HG02870 (cell line): ENCODE data around the gene DQX1.
"Not testable (repeated sequence)": the region's sequence is repeated elsewhere in the genome, so short reads cannot be mapped to it uniquely, and the experiment has no call there.

ENCODE experiments used
- ATAC-seq: cut with Tn5 transposase; IDR thresholded peaks from one replicate; pipeline ENCODE4 v1.9.1; 2021; ENCODE audit warnings: mild to moderate bottlenecking, moderate library complexity; ENCODE audit not compliant: unreplicated experiment

The DQX1 gene

GRCh38 chr2:74497777-74498499 lies 28.1 kb downstream of the DQX1 start:
- peak; percentile 45 for ATAC-seq

DNA sequence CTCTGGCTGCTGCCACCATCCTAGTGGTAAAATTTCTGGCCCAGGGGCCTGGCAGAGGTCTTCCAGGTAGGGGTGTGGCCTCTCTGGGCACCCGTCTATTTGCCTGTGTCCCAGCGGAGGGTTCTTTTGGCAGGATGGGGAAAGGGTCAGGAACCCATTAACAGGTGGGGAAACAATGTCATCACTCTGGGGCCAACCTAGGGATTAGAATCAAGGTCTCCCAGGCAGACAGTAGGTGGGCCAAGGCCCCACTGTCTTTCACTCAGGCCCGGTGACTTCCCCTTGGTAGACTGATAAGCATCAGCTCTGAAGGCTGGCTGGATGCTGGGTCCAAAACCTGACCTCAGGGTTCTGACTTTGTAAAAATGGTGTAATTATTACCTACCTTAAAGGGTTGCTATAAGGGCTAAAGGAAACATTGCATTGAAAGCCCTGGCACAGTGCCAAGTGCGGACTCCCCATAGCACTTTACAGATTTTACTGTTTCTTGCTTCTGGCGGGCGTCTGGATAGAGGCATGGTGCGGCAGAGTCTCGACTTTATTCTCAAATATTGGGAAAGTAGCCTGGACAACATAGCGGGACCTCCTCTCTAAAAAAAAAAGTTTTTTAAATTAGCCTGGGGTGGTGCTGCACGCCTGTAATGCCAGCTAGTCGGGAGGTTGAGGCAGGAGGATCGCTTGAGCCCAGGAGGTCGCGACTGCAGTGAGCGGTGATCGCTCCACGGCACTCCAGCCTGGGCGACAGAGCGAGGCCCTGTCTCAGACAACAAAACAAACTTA lies 28.8 kb downstream of the DQX1 start:
- no peak for ATAC-seq

- no peak for ATAC-seq
These were observed 30.6 kb downstream of the DQX1 start for GRCh38 chr2:74495440-74495839.

- no peak for ATAC-seq
These were observed 32.5 kb downstream of the DQX1 start for GRCh38 chr2:74493546-74493945.

- no peak for ATAC-seq
These were observed 34.1 kb downstream of the DQX1 start for GRCh38 chr2:74491648-74492544.

- no peak for ATAC-seq
These were observed 36.1 kb downstream of the DQX1 start for GRCh38 chr2:74489906-74490305.

- ATAC-seq = no peak
These were observed 37.2 kb downstream of the DQX1 start for GRCh38 chr2:74488643-74489481.

- no peak for ATAC-seq
These were observed 39.9 kb downstream of the DQX1 start for GRCh38 chr2:74486141-74486540.

DNA sequence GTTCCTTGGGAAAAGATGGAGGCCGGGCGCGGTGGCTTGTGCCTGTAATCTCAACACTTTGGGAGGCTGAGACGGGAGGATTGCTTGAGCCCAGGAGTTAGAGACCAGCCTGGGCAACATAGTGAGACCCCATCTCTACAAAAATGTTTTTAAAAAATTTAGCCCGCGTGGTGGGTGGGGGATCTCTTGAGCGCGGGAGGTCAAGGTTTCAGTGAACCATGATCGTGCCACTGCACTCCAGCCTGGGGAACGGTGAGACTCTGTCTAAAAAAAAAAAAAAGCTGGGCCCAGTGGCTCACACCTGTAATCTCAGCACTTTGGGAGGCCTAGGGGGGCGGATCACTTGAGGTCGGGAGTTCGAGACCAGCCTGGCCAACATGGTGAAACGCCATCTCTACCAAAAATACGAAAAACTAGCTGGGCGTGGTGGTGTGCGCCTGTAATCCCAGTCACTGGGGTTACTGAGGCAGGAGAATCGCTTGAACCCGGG lies 42.3 kb downstream of the DQX1 start:
- ATAC-seq = not testable (repeated sequence)

GRCh38 chr2:74482801-74483674 lies 43.0 kb downstream of the DQX1 start, which contains the start of the genes CCDC142 and TTC31:
Gene CCDC142 (minus strand): TSS chr2:74482998. CDS start chr2:74482837, 161 bp downstream.
Gene TTC31 (plus strand): TSS chr2:74483081. CDS start chr2:74483096, 15 bp downstream.
- ATAC-seq = peak; percentile 90

DNA sequence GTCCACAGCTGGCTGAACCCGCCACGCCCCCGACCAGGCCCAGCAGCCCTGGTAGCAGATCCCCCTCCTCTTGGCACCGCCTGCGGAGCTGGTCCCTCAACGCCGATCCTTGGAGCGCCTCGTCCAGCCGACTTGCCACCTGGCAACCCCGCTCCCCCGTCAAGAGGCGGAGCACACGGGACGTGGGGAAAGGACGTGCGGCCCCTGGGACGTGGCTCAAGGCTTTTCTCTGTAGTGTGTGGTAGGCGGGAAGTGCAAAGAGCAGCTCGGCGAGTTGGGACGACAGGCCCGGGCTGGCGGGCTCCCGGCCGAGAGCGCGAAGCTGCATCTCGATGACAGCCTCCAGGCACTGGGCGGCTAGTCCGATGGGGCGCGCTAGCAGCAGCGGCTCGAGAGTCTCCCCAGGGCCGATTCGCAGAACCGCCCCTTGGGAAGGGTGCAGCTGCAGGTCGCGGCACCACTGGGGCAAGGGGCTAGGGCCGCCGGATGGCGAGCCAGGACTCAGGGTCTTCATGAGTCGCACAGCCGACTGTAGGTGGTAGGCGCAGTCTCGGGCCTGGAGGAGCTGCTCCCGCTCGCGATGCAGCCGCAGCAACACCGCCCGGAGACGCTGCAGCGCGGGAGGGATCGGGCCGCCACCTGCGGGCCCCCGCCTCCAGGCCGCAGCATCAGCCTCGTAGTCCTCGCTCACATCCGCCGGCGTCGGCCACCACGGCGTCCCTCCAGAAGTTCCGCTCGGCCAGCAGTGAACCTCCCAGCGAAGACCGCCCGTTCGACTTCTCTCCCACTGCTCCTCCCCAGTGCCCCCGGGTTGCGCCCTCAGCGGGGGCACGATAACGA lies 43.9 kb downstream of the DQX1 start:
- ATAC-seq = peak; percentile 38

DNA sequence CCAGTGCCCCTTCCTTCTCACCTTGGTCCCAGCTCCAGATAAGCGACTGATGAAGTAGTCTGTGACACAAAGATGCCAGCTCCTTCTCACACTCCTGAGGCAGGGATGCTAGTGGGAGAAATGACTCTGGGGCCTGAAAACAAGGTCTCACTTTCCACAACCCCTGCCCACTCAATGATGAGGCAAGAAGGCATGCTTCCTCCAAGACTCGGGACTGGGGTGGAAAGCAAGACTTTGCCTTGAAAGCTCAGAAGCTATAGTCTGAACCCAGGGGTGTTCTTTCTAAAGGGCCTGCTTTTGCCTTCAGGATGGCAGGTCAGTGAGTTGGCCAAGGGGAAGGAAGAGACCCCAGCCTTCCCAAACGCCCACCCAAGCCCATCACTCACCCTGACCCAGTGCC lies 44.6 kb downstream of the DQX1 start:
- ATAC-seq = no peak

DNA sequence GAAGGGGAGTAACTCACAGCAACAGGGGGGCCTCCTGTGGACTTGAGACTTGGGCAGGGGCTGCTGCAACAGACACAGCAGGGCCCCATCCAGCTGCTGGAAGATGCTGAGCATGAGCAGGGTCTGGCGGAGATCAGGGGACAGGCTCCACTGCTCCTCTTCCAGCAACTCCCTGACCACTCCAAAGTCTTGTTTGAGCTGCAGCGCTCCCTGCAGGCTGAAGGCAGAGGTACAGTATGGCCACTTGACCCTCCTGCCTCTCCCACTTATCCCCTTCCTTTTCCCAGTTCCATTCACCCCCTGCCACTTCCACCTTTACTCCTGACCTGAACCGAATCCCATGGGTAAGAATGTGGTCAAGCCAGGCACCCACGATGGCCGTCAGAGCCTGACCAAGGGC lies 51.1 kb downstream of the DQX1 start:
- ATAC-seq = no peak

DNA sequence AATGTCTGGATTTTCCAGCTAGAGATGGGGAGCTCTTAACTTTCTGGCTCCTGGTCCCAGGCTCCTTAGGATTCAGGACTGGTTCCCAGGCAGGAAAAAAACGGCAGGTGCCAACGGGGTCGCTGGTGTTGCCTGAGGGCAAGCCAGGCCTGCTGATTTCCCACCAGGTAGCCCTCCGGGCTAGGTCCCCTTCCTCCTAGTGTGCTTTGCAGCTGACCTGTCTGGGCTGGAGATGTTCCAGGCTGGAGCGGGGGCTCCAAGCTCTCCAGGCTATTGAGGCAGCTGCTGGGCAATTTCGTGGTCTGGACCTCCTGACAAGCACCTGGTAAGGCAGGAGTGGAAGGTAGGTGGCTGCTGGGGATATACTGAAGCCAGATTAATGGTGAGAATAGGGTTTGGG lies 51.5 kb downstream of the DQX1 start:
- ATAC-seq = no peak

DNA sequence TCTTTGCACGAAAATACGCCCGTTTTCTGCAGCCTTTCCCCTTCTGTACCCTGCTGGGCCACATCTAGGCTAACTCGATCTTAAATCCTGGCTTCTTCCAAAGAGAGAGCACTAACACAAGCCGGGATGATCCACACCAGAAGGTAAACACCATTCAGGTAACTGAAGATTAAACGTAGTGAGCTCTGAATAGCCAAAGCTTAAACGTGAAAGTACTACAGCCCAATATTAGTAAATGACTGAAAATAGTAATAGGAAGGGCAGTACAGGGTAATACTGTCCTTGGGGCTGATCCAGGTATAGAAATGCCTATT lies 53.1 kb downstream of the DQX1 start:
- ATAC-seq = no peak

DNA sequence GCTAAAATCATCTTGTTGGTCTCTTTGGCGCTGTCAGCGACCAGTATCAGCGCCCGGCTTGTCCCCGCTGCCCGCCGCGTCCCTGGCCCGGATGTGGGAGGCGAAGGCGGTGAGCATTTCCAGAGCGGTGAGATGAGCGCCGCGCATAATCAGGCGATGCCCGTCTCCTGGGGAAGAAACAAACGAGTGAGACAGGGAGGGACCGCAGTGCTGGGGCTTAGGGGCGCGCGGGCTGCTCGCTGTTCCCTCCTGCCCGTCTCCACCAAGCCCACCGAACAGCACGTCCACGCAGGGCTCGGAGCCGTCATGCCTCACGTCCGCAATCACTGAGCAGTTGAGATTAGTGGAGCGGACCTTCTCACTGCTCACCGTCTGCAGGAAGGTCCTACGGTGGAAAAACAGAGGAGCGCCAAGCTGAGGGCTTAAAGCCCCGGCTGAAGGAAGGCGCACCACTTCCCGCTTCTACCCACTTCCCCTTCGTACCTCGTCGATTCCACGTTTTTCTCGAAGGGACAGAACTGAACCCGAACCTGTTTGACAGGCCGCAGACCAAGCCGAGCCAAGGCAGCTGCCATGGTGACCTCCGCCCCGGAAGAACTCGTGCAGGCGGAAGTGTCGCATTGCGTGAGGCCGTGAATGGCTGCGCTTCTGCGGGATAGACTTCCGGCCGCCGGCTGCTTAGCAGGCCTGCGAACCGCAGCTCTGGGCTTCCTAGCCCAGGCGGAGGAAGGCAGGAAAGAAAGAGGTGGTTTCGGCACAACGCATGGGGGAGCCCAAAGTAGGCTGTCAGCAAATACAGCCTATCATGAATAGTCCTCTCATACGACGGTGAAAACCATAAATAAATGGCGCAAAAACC lies 53.7 kb downstream of the DQX1 start, which contains the start of gene MRPL53:
Gene MRPL53 (minus strand): TSS at position 595 of the 859 bp plus-strand sequence. CDS start 20 bp downstream, at position 575.
- ATAC-seq = peak; percentile 80

- ATAC-seq = no peak
These were observed 54.5 kb downstream of the DQX1 start for GRCh38 chr2:74471332-74472065.
